HG03280 (cell line): Measurements from ENCODE around the gene SLC6A3.
"Not testable (repeated sequence)": the region's sequence is repeated elsewhere in the genome, so short reads cannot be mapped to it uniquely, and the experiment has no call there.

Experiments used
- ATAC-seq: cut with Tn5 transposase; IDR thresholded peaks from one replicate; pipeline ENCODE4 v1.9.1; 2021; ENCODE audit warnings: mild to moderate bottlenecking, moderate library complexity; ENCODE audit not compliant: unreplicated experiment

The SLC6A3 gene

DNA sequence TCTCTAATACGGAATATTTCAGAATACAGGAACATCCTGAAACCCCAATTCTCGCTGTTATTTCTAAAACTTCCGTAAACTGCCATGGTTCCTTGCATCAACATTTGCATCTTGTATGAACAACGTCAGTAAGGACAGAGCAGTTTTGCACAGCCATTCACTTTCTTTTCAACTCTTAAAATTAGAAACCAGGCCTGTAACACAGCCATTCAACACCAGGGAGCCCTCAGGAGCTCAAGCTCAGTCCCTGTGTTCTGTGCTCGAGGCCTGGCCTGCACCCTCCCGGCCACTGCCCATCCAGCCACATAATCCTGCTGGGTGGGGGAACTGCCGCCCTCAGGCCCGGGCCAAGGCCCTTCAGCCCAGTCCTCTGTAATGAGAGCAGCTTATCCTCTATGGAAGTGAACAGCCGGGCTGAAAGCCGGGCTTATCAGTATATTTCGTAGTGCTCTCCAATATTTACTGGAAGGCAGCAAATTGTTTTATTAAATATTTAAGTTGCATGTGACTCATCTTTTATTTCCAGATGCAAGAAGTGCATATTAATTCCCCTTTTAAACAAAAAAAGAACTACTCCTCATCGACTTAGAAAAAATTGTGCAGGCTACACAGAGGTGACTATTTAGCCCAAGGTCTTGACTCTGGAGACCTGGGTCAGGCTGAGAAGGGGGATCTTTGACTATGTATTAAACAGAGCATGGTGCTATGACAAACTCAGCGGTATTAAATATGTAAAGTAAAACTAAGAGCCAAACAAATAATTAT, 33.2 kb upstream of the SLC6A3 start:
- no peak for ATAC-seq

DNA sequence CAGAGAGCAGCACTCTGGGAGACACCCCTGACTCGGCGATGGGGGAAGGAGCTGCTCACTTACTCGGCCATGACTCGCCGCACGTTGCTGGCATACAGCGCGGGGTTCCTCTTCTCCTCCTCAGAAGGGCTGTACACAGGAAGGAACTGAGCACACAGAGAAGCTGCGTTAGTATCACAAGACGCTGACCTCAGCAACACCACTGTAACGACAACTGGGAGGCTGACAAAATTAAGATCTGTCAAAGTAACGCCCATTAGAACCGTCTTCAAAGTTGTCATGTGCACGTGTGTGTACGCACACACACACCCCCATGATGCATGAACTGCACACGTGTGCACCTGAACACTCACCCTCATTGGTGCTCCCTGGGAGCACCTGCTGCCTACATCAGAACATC, 32.1 kb upstream of the SLC6A3 start:
- no peak for ATAC-seq

DNA sequence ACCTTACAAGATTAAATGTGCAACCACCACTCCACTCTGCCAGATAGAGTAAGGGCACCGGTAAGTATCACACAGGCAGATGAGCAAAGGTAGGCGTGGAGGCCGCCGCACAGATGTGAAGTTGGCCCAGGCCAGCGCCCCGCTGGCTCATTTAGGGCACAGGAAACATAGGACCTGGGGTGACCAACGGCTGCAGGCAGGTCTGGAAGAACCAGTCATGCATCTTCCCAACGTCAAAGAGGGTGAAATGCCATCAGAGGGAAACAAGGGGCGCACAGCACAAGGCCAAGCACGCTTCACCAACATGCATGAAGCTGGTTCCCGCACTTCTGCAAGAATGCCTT, 31.7 kb upstream of the SLC6A3 start:
- ATAC-seq: no peak

DNA sequence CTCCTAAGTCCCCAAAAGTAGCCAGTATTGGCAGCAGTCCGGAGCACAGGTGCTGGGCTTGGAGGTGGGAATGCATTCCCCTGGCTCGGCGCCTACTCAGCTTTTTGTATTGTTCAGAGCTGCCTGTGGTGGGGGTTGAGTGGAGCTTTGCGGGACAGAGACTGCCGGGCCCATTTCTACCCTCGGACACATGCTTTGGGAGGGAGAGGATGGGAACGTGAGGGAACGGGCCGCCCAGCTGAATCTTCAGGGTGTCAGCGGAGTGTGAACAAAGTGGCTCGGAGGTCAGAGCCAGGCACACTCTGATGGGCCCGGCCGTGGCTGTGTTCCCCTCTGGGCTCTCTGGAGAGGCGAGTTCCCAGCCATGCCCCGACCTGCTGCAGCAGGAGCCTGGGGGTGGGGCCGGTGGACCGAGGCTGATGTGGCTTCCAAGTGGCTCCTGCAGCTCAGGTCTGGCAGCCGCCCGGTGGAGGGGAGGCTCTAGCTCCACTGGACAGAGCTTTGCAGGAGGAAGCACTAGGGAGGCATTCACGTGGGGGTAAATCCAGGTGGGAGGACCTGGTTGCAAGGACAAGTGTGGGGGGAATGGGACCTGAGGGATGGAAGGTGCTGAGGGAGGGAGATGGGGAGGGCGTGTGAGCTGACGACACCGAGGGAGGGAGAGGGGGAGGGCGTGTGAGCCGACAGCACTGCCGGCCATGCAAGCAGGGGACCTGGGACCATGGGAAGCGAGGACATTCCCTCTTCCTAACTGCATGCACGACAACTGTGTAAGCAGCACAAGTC, 31.1 kb upstream of the SLC6A3 start:
- ATAC-seq: no peak

DNA sequence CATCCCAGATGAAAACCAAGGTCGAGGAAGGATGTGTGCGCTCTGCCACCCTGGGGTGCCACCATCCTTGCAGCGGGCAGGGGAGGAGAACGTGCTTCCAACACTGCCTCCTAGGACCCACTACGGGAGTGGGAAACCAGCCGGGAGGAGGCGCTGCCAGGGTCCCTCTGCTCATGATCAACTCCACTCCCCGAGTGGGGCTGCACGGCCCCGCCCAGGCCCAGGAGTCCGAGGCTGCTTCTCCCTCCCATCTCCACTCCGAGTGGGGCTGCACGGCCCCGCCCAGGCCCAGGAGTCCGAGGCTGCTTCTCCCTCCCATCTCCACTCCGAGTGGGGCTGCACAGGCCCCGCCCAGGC, 30.3 kb upstream of the SLC6A3 start:
- not testable (repeated sequence) for ATAC-seq

DNA sequence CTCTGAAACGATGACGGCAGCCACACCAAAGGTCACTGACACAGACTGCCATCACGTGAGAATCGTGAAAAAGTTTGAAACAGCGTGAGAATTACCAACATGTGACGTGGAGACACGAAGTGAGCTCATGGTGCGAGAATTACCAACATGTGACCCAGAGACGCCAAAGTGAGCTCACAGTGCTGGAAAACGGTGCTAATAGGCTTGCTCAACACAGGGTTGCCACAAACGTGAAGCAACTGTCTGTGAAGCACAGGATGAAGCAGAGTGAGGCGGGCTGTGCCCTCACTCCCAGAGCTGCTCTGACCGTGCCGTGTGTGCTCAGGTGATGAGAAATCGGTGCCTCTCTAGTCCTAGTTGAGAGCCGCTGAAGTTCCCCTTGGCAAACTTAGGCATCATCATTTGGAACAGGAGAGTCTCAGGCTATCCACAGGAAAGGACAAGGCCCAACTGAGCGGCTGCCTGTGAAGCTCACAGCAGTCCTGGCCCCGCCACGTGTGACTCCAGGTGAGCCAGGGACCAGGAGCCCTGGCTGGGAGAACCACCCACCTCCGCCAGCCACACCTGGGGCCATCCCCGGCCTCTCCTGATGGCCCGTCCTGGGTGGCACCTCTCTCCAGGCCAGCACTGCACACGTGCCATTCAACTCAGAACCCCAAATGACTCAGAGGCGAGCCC, 29.8 kb upstream of the SLC6A3 start:
- no peak for ATAC-seq

DNA sequence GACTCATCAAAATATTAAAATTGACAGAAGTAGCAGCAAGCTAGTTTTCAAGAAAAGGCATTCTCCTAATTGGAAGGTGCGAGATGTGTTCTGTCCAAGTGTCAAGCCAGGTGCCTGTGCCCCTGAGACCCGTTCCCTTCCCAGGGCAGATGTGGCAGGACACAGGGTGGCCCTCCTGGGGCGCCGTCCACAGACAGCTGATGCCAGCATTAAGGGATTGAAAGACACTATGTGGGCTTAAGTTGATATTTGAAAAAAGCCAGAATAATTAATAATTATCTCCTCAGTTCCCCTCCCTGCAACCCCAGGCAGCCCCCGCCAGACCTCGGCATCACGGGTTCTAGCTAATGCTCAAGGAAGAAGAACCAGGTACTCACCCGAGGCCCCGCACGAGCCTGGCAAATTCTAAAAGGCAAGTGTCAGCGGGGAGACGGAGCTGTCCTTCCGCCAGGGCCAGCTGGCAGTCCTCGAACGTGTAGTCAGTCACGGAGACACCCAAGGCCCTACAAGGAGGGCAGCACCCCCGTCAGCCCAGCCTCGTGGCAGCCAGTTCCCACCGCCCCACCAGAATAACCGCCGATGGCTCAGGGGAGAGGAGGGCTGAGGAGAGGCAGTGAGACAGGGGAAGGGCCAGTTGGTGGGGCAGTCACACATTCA, 29.1 kb upstream of the SLC6A3 start:
- ATAC-seq: no peak

DNA sequence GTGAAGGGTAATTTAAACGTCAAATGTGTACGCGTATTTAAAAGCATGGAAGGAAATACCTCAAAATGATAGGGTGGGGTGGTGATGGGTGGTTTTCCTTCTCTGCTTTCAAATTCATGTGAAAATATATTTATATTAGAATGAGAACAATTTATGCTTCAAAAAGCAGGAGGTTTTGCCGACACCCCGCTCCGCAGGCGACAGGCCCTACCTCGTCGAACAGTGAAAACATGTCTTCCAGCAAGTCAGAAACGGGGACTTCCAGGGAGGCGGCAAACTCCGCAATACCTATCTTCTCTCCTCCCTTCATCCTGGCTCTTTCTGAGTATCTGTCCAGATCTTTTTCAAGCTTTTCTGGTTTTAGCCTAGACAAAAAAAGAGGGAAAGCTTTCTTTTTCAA, 28.5 kb upstream of the SLC6A3 start:
- no peak for ATAC-seq

DNA sequence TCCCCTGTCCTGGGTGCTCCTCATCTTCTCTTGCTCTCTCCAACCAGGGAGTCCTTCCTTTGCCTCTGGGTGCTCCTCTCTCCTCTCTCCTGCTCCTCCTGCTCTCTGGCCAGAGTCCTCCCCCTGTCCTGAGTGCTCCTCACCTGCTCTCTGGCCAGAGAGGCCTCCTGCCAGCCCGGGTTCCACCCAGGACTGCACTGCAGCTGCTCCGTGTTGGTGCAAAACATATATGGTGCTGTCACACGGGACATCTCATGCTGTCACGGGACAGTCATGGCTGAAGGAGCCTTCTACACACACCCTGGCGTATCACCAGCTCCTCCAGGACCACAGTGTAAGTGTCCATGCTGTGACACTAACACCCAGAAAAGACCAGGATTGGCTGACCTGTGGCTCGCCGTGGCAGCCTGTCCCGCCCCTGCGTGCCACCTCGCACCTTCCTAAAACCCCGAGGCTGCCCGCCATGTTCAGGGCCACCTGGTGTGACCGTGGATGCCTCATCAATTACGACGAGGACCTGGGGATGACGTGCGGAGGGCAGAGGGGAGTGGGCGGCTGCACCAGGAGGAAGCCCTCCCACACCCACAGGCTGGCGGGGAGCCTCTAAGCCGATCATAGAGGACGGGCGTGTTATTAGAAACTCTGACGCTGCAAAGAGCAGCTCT, 27.9 kb upstream of the SLC6A3 start:
- no peak for ATAC-seq

DNA sequence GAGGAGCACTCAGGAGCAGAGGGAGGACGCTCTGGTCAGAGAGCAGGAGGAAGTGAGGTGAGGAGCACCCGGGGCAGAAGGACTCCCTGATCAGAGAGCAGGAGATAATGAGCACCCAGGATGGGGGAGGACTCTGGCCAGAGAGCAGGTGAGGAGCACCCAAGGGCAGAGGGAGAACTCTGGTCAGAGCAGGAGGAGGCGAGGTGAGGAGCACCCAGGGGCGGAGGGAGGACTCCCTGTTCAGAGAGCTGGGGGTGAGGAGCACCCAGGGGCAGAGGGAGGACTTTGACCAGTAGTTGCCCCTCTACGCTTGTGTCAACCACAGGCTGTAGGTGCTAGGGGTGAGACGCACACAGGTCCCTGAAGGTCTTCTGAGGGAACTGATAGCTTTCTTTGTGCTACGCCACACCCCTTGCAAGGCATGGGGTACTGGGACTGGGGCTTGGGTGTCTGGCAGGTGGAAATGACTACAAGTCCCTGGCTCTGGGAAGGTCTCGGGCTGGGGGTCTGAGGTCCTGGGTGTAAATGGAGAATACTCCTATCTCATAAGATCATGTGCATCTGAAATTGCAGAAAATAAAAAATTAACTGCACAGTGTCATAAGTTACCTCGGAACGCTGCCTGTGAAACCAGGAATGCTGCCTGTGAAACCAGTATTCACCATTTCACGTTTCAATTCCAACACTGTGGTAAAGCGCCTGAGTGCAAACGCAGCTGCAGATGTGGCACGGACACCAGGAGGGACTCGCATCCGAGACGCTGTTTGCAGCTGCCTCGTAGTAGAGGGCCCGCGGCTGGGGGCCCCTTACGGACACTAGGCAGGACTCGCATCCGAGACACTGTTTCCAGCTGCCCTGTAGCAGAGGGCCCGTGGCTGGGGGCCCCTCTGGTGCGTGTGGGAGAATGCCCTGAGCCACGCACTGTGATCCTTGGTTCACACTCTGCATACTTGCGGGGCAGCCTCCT, 27.0 kb upstream of the SLC6A3 start:
- ATAC-seq: no peak

DNA sequence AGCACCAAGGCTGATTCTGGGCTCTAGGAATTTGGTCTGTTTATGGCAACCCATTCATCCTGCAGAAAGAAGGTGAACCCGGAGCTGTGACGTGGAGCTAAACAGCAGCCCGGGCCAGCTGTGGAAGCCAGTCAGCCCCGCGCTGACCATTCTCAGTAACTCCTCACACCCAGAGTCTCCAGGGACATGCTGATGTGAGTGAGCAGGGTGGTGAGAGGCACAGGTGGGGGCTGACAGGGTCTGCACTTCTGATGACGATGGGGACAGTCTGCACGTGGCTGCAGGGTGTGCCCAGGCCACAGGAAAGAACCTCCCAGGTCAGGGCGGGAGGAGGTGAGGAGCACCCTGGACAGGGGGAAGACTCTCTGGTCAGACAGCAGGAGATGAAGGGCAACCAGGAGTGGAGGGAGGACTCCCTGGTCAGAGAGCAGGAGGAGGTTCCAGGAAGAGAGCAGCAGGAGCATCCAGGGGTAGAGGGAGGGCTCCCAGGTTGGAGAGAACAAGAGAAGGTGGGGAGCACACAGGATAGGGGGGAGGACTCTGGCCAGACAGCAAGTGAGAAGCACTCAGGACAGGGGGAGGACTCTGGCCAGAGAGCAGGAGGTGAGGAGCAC, 26.1 kb upstream of the SLC6A3 start:
- ATAC-seq: no peak

DNA sequence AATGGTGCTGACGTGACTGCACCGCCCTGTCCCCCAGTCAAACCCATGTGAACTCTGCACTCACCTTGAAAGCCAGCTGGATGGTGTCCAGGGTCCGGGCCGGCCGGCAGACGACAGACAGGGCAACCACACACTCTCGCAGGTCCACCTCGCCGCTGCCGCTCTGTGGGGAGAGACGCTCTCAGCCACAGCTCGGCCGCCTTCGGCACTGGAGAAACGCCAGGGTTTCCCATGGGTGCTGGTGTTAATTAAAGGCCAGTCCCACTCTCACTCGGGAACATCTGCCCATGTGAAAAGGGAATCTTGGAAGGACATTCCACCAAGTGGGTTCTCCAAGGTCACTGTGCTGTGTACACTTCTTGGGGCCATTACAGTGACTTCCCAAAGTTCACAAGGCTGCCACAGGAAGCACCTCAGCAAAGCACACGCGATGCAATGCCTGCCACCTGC, 25.5 kb upstream of the SLC6A3 start:
- ATAC-seq: no peak

DNA sequence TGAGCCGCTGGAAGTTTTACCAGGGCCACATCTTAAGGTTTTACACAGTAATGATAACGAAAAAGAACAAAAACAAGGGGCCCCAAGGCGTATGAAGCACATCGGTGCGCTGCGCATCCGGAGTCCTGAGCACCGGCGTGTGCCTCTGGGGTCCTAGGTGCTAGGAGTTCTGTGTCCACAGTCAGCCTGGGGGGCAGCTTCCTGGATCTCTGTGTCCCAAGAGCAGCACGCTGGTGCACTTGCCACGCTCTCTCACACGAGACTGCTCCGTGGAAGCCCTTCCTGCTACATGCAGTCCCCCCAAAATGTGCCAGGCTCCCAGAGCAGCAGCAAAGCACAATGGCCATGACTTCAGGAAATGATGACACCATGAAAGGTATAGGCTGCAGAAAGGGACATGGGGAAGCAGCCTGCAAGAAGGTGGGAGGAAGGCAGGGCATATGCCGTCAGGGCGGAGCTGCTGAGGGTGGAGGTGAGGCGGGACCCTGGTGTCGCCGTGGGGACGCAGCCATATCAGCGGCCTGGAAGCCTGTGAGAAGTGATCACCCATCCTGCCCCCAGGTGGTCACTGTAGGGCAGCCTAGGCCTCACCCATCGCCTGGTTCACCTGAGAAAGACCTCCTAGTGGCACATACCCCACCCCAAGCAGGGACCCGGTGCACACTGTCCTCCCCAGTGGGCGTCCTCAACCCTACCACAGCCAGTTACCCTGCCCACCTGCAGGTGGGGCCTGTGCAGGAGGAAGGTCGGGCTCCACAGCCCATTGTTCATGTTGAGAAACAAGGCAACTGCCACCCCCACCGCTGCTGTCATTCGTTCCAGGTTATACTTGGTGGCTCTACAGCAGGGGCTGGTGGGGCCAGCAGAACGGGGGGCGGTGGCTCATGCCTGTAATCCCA, 23.6 kb upstream of the SLC6A3 start:
- ATAC-seq: no peak

DNA sequence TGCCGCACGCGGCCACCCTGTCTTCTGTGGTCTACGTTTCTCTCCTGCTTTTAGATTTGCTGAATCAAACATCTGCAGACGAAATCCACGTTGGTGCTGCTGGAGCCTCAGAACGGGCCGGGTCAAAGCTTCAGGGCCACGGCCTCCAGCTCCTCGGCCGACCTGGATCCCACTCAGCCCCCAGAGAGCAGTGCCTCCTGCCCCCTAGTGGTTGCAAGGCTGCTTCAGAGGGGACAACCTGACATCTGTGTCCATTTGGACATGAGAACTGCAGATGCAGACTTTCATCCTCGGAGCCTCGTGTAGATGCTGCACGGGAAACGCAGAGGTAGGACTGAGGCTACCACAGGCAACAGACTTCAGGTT, 23.0 kb upstream of the SLC6A3 start:
- no peak for ATAC-seq

DNA sequence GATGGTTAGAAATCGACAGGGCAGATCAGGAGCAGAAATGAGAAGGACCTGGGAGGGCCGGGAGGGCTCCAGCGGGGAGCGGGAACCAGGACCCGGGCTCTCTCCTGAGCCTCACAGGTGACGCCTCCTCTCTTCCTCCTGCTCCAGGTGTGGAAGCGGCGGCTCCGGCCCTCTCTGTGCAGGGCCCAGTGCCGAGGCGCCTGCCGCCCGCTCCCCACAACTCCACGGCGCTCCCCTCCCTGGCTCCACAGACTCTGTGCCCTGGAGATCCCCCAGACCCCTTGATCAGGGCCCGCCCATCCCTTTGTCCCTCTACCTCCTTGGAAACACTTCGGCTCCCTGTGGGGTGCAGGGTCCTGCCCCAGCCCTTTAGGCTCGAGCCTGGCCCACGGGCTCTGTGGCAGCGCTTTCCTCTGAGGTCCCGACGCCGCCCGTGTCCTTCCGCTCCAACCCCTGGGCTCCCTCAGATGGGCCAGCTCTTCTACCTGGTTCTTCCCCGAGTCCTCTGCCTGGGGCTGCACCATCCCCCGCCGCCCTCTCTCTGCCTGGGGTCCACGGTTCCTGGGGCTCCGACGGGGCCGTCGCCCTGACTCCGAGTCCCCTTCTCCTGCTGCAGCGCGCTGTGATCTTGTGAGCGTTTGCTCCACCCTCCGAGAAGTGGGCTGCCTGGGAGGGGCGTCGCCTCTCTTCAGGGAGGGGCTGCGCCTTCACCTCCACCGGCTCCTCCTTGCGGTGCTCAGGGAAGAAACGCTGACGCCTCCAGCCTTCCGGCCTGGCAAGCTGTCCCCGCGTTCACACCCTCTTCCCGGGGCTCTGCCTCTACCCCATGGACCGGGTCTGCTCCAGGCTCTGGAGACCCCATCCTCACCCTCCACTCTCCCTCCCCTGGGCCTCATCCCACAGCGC, 22.4 kb upstream of the SLC6A3 start:
- ATAC-seq: no peak

DNA sequence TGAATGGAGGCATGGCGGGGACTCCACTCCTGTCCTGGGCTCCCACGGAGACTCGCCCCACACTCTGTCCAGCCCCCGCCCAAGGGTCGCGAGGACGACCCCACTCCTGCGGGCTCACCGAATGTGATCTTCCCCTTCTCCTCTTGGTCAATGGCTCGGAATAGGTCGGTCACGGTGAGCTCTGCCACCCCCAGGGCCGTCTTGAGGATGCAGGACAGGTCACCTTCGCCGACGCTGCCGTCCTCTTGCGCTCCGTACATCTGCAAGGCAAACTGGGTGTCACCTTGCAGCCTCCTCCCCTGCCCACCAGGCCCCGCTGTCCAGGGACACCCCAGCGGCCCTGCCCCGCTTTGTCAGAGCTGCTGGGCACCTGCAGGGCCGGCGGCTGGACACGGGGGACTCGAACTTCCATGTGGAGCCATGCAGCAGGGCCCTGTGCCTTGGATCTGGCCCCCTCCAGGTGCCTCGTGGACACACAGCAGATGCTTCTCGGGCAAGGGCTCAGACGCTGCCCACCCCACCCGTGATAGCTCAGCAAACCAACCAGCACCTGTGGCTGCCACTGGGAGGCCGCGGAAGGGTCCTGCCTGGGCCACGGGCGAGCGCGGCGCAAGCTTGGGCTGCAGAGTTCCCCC, 21.5 kb upstream of the SLC6A3 start:
- ATAC-seq: no peak

DNA sequence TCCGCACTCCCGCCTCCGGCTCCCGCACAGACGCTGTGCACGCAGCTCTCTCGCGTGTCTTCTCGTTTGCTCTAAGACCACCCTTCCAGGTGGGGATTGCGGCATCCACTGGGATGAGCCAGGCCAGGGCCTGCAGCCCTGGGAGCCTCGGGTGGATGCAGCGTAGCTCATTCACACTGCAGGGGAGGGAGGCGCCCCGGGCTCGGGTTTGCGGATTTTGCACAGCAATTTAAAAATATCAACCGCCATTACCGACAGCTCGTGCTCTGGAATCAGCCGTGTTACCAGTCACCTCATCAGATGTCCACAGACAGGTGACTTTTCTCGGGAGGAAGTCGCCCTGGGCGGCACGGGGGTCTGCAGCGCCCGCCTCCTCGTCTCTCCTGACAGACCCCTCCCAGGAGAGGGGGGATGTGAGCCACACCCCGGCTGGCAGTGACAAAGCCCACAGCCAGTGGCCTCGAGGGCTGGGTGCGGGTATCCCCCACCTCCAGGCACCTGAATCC, 20.8 kb upstream of the SLC6A3 start:
- ATAC-seq: no peak
